PC-9 (cell line): ENCODE measurements around the gene RGS3. TPM values are rescaled to one million over a fixed set of nuclear protein-coding genes. Genes with fewer than 3 reads are reported as not detected.

Experiments
- BruUV-seq: library from RNA; stranded (reverse); fragments of 400-500 nt; replicated peaks from 2 replicates; lab custom pipeline; 2021; lab: Mats Ljungman, UMichigan
- CTCF ChIA-PET: fragments of 300-600 bp; sonication (Branson Sonifier 250); formaldehyde crosslinking; loops from one replicate; lab custom pipeline; 2022; ENCODE audit warnings: antibody characterized with exemption; lab: Charles Lee
- POLR2A ChIA-PET: fragments of 300-600 bp; sonication (Branson Sonifier 250); formaldehyde crosslinking; loops from one replicate; lab custom pipeline; 2022; ENCODE audit warnings: antibody characterized with exemption; ENCODE audit not compliant: unreplicated experiment; lab: Charles Lee
- DNase-seq, 2 experiments: peaks; one replicate each; pipeline versions ENCODE4 v3.0.0 to v3.0.0-alpha.2; 2015 to 2022; ENCODE audit warnings: mixed read lengths in 1 of 2
- H2AFZ ChIP-seq: fragments of 200-600 bp; sonication (generic); 2 replicates; pipeline ENCODE4 v1.8.1; 2017; ENCODE audit warnings: antibody characterized with exemption
- H3F3A ChIP-seq: fragments of 200-600 bp; sonication (generic); 2 replicates; pipeline ENCODE4 v1.8.1; 2017; ENCODE audit warnings: antibody characterized with exemption, mild to moderate bottlenecking, low read depth; ENCODE audit not compliant: insufficient read depth
- H3K27ac ChIP-seq: fragments of 200-600 bp; sonication (generic); 2 replicates; pipeline ENCODE4 v1.6.1; 2016; ENCODE audit warnings: mixed run types
- H3K27me3 ChIP-seq: fragments of 200-600 bp; sonication (generic); 2 replicates; pipeline ENCODE4 v1.6.1; 2016; ENCODE audit warnings: low read depth, mixed run types; ENCODE audit not compliant: insufficient read depth
- H3K36me3 ChIP-seq: fragments of 200-600 bp; sonication (generic); 2 replicates; pipeline ENCODE4 v1.6.1; 2016; ENCODE audit warnings: low read depth, mixed run types
- H3K4me1 ChIP-seq: fragments of 200-600 bp; sonication (generic); replicated peaks from 2 replicates; pipeline ENCODE4 v1.6.1; 2016; ENCODE audit warnings: mixed run types; ENCODE audit not compliant: insufficient read depth
- H3K4me2 ChIP-seq: fragments of 200-600 bp; sonication (generic); 2 replicates; pipeline ENCODE4 v1.6.1; 2017; ENCODE audit warnings: mixed run types
- H3K4me3 ChIP-seq: fragments of 200-600 bp; sonication (generic); 2 replicates; pipeline ENCODE4 v1.6.1; 2016; ENCODE audit warnings: mixed run types
- H3K79me2 ChIP-seq: fragments of 200-600 bp; sonication (generic); 2 replicates; pipeline ENCODE4 v1.6.1; 2017; ENCODE audit warnings: low read depth, mixed run types
- H3K9me2 ChIP-seq: fragments of 200-600 bp; sonication (generic); 2 replicates; pipeline ENCODE4 v1.8.1; 2017; ENCODE audit warnings: mild to moderate bottlenecking; ENCODE audit not compliant: insufficient read depth
- H3K9me3 ChIP-seq: fragments of 200-600 bp; sonication (generic); 2 replicates; pipeline ENCODE4 v1.8.1; 2016; ENCODE audit warnings: low read depth; ENCODE audit not compliant: insufficient read depth
- H4K20me1 ChIP-seq: fragments of 200-600 bp; sonication (generic); 2 replicates; pipeline ENCODE4 v1.8.1; 2017; ENCODE audit not compliant: insufficient read depth
- CTCF ChIP-seq: fragments of 200-600 bp; sonication (generic); conservative IDR thresholded peaks from 2 replicates; pipeline ENCODE4 v1.6.1; 2017; ENCODE audit warnings: mixed run types, antibody characterized with exemption, mild to moderate bottlenecking, moderate library complexity
- EZH2 ChIP-seq: fragments of 200-600 bp; sonication (generic); IDR thresholded peaks from 2 replicates; pipeline ENCODE4 v1.8.0; 2017; ENCODE audit warnings: antibody characterized with exemption, low read depth
- intact Hi-C: fragments of 100-400 bp; cut with micrococcal nuclease; formaldehyde crosslinking; loops from one replicate; pipeline ENCODE4 v1.10.0; 2022; ENCODE audit not compliant: unreplicated experiment
- total RNA-seq: library from RNA; stranded (reverse); gene quantifications from 2 replicates; pipeline ENCODE4 v1.2.3, GENCODE V29; 2021

The RGS3 gene
- total RNA-seq, 1 experiment from 2014 or later, result 75.8 TPM

- Histone ChIP-seq H3K9me3 (no peaks in the 10 kb centered on the region), H3K4me1 (peaks cover 31% of the 10 kb centered on the region), H4K20me1 (no peaks in the 10 kb centered on the region), H3K27me3 (no peaks in the 10 kb centered on the region), H3K27ac (no peak overlapping the region), H3K4me3 (peak overlapping the region; percentile 21; the same call in 1 of the 2 replicates), H2AFZ (no peak overlapping the region), H3K4me2 (peak overlapping the region; percentile 82), H3K79me2 (peaks cover 68% of the 10 kb centered on the region), H3F3A (no peaks in the 10 kb centered on the region), H3K9me2 (no peaks in the 10 kb centered on the region), H3K36me3 (no peaks in the 10 kb centered on the region; the same call in 1 of the 2 replicates)
- intact Hi-C loops, result loop anchor here (1.0 kb wide), 1 partner anchor 10 kb away; no protein-coding TSS in a partner anchor
- no peak for TF ChIP-seq EZH2
- no peak for TF ChIP-seq CTCF
- no TSS peak for BruUV-seq
- CTCF ChIA-PET, result no interaction called here
- peak in 1 of 2 experiments; percentile 53 for DNase-seq
- POLR2A ChIA-PET, result no interaction called here
Observed at GRCh38 chr9:113465599-113466140, 2.1 kb downstream of the RGS3 start.

- intact Hi-C loops, result no loop called here
- CTCF ChIA-PET, result no interaction called here
- peaks cover 74% of the 10 kb centered on the region for H3K79me2 ChIP-seq
Observed at GRCh38 chr9:113467183-113467582, 3.7 kb downstream of the RGS3 start.

GRCh38 chr9:113468716-113469448 lies 5.4 kb downstream of the RGS3 start:
- no peak overlapping the region for H3K4me3 ChIP-seq
- H3K4me1 ChIP-seq, result peaks cover 25% of the 10 kb centered on the region
- H3F3A ChIP-seq, result no peaks in the 10 kb centered on the region
- H3K27me3 ChIP-seq, result no peaks in the 10 kb centered on the region
- ChIA-PET CTCF (interaction anchor here (0.7 kb wide), 2 partner anchors 108 to 187 kb away, joined by 3 to 5 read pairs; no protein-coding TSS in a partner anchor), POLR2A (no interaction called here)
- peaks cover 76% of the 10 kb centered on the region for H3K79me2 ChIP-seq
- H2AFZ ChIP-seq, result no peak overlapping the region
- no peaks in the 10 kb centered on the region for H3K9me2 ChIP-seq
- no peak for TF ChIP-seq EZH2
- no peak for TF ChIP-seq CTCF
- no peaks in the 10 kb centered on the region for H3K9me3 ChIP-seq
- no peaks in the 10 kb centered on the region for H4K20me1 ChIP-seq
- no peak overlapping the region for H3K4me2 ChIP-seq
- DNase-seq, result no peak
- BruUV-seq, result no TSS peak
- H3K27ac ChIP-seq, result no peak overlapping the region
- no peaks in the 10 kb centered on the region; the same call in 1 of the 2 replicates for H3K36me3 ChIP-seq
- intact Hi-C loops, result no loop called here

More at GRCh38 chr9:113467183-113467582, 3.7 kb downstream of the RGS3 start:
- no peak overlapping the region for H3K27ac ChIP-seq
- no peaks in the 10 kb centered on the region for H4K20me1 ChIP-seq
- H3K27me3 ChIP-seq, result no peaks in the 10 kb centered on the region
- BruUV-seq, result no TSS peak
- DNase-seq, result no peak
- POLR2A ChIA-PET, result no interaction called here
- TF ChIP-seq EZH2, result no peak
- TF ChIP-seq CTCF, result no peak
- no peak overlapping the region for H3K4me3 ChIP-seq
- H3F3A ChIP-seq, result no peaks in the 10 kb centered on the region
- H3K4me2 ChIP-seq, result no peak overlapping the region
- no peaks in the 10 kb centered on the region for H3K9me2 ChIP-seq
- H3K36me3 ChIP-seq, result no peaks in the 10 kb centered on the region; the same call in 1 of the 2 replicates
- H2AFZ ChIP-seq, result no peak overlapping the region
- H3K4me1 ChIP-seq, result peaks cover 31% of the 10 kb centered on the region
- no peaks in the 10 kb centered on the region for H3K9me3 ChIP-seq
